ENCODE measurements around the gene TTYH3. TPM values are rescaled to one million over a fixed set of nuclear protein-coding genes. Genes with fewer than 3 reads are reported as not detected.

Gene TTYH3
- total and polyA plus RNA-seq, 2 of the 8 experiments (the other 6 are each of a cell fraction or from before 2014, with no cell fraction given), result 66.2 to 169 TPM

GRCh38 chr7:2639181-2639681 is 7.4 kb downstream of the TTYH3 start:
- H3K14ac ChIP-seq (ENCODE audit: insufficient read length), result no peak overlapping the region

More at GRCh38 chr7:2639181-2639681, 7.4 kb downstream of the TTYH3 start:
- Histone ChIP-seq H3K9ac (replicated peaks in 1 of 4; ENCODE audit: extremely low read depth in 1 of 4, low read depth in 3 of 4, low read length in 3 of 4) (no peak overlapping the region), H3K27ac (ENCODE audit: low read depth, low read length) (no peak overlapping the region), H3K79me1 (ENCODE audit: low read depth, low read length) (peaks cover 38% of the 10 kb centered on the region), H2BK5ac (ENCODE audit: low read depth, low read length) (peak overlapping the region; percentile 56; the same call in 1 of the 2 replicates), H2BK15ac (ENCODE audit: low read length) (no peak overlapping the region), H3K4me2 (ENCODE audit: insufficient read depth in 1 of 2, low read depth in 2 of 2, low read length in 2 of 2) (no peak overlapping the region), H2BK120ac (replicated peaks; ENCODE audit: low read depth, low read length) (no peak overlapping the region), H3K9me3 (ENCODE audit: insufficient read depth in 2 of 2, low read depth in 1 of 2, low read length in 1 of 2) (no peaks in the 10 kb centered on the region), H3K56ac (replicated peaks; ENCODE audit: insufficient read length, low read depth, low read length) (no peak overlapping the region), H2AFZ (ENCODE audit: low read length) (no peak overlapping the region), H2AK5ac (ENCODE audit: low read depth, low read length) (no peak overlapping the region), H3K79me2 (ENCODE audit: control insufficient read depth in 1 of 2, insufficient read depth in 2 of 2, low read length in 2 of 2) (peaks cover 22 to 82% of the 10 kb centered on the region in 2 experiments), H3K18ac (ENCODE audit: extremely low read depth, low read length) (no peak overlapping the region), H4K20me1 (replicated peaks in 1 of 2; ENCODE audit: control insufficient read depth in 1 of 2, insufficient read depth in 2 of 2, low read length in 2 of 2) (peaks cover 41 to 58% of the 10 kb centered on the region in 2 experiments), H2BK20ac (ENCODE audit: low read length) (no peak overlapping the region), H4K91ac (replicated peaks; ENCODE audit: insufficient read length, low read length) (no peak overlapping the region), H3K4ac (replicated peaks; ENCODE audit: insufficient read length, low read depth, low read length) (no peak overlapping the region), H4K5ac (ENCODE audit: insufficient read length, low read depth, low read length) (no peak overlapping the region), H3K4me3 (ENCODE audit: extremely low read depth in 1 of 4, insufficient read depth in 2 of 4, low read depth in 3 of 4, low read length in 4 of 4) (no peak overlapping the region), H3K27me3 (replicated peaks in 1 of 4; ENCODE audit: control insufficient read depth in 3 of 4, extremely low read depth in 1 of 4, insufficient read depth in 3 of 4, low read length in 3 of 4) (no peaks in the 10 kb centered on the region), H3K23ac (ENCODE audit: insufficient read length) (no peak overlapping the region), H3K36me3 (ENCODE audit: control insufficient read depth in 2 of 4, insufficient read depth in 4 of 4, low read length in 3 of 4) (no peaks in the 10 kb centered on the region; a peak in 2 of 8 replicates), H2BK12ac (ENCODE audit: low read depth, low read length) (no peak overlapping the region), H3K4me1 (replicated peaks in 1 of 4; ENCODE audit: control insufficient read depth in 3 of 4, insufficient read depth in 4 of 4, low read length in 3 of 4) (peaks cover 0 to 33% (median 21%) of the 10 kb centered on the region in 4 experiments; a peak in 6 of 7 replicates), H3K23me2 (ENCODE audit: low read depth, low read length) (no peaks in the 10 kb centered on the region; the same call in 1 of the 2 replicates), H4K8ac (ENCODE audit: extremely low read depth, insufficient read depth, low read length) (no peak overlapping the region; the same call in 1 of the 2 replicates)
- ChIA-PET CTCF (ENCODE audit: partially characterized antibody) (interaction anchor here (0.8 to 1.8 kb wide), 5 partner anchors 18 to 63 kb away, joined by 3 to 6 read pairs (median 4); no protein-coding TSS in a partner anchor), POLR2A (ENCODE audit: partially characterized antibody) (interaction anchor here (0.8 kb wide), 1 partner anchor 22 kb away, joined by 3 read pairs; no protein-coding TSS in a partner anchor)
- TF ChIP-seq NRF1 (IDR thresholded peaks at IDR 0.05; ENCODE audit: low read depth, low read length), result no peak
- TF ChIP-seq SIN3A (conservative IDR thresholded peaks at IDR 0.05 in 1 of 2, IDR thresholded peaks at IDR 0.05 in 1 of 2; ENCODE audit: low read depth in 1 of 2, low read length in 2 of 2), result no peak
- no peak for TF ChIP-seq JUN (IDR thresholded peaks at IDR 0.05; ENCODE audit: low read depth, low read length)
- TF ChIP-seq RBBP5 (IDR thresholded peaks at IDR 0.05; ENCODE audit: borderline replicate concordance, low read depth, low read length), result no peak
- no peak for TF ChIP-seq NANOG (IDR thresholded peaks at IDR 0.05; ENCODE audit: insufficient read depth, low read depth, low read length, poor library complexity, severe bottlenecking)
- no peak for TF ChIP-seq BRCA1 (IDR thresholded peaks at IDR 0.05; ENCODE audit: low read depth, low read length)
- no peak for TF ChIP-seq CREB1 (IDR thresholded peaks at IDR 0.05)
- no peak for TF ChIP-seq KDM1A (IDR thresholded peaks at IDR 0.05; ENCODE audit: borderline replicate concordance, low read length)
- no peak for TF ChIP-seq POLR2A (IDR thresholded peaks at IDR 0.05; ENCODE audit: control extremely low read depth in 1 of 2, low read depth in 2 of 2, low read length in 2 of 2)
- no peak for TF ChIP-seq RFX5 (IDR thresholded peaks at IDR 0.05; ENCODE audit: borderline replicate concordance, low read depth, low read length)
- TF ChIP-seq CHD1 (IDR thresholded peaks at IDR 0.05; ENCODE audit: low read depth, low read length), result no peak
- TF ChIP-seq RNF2 (IDR thresholded peaks at IDR 0.05; ENCODE audit: borderline replicate concordance, low read depth, low read length, missing control alignments, poor library complexity, severe bottlenecking), result no peak
- no peak for TF ChIP-seq SIX5 (IDR thresholded peaks at IDR 0.05; ENCODE audit: low read depth, low read length)
- FAIRE-seq (no peak), DNase-seq (ENCODE audit: low read depth in 1 of 2, low spot score in 2 of 2) (no peak)
- WGBS, 2 experiments (ENCODE audit: extremely low coverage in 1 of 2, insufficient coverage in 1 of 2, insufficient read length in 1 of 2, insufficient replicate concordance in 2 of 2, low coverage in 1 of 2, low lambda C conversion rate in 2 of 2, missing lambda C conversion rate in 1 of 2), result 94% methylated on average over 24 of the region's 24 CpGs; no CpG with 5 or more reads in 1 of the 2 experiments

All from H1 (cell line).